ENCODE data around the gene OLFM2. TPM values are rescaled to one million over a fixed set of nuclear protein-coding genes. Genes with fewer than 3 reads are reported as not detected.
A peak's percentile ranks its signal among the peaks of the same experiment; 100 is the strongest.

The OLFM2 gene
- total RNA-seq, 1 donor = 0.43 TPM

GRCh38 chr19:9836021-9836420 lies 100.3 kb downstream of the OLFM2 start:
- DNase-seq (ENCODE audit: low read depth) = peak; percentile 24
- no peak for TF ChIP-seq CTCF (IDR thresholded peaks at IDR 0.05; ENCODE audit: insufficient read depth, low read depth, low read length)
- peak overlapping the region; percentile 83 for H3K4me3 ChIP-seq (ENCODE audit: low read depth, low read length)

GRCh38 chr19:9835507-9835949 lies 100.8 kb downstream of the OLFM2 start:
- peak overlapping the region; percentile 83 for H3K4me3 ChIP-seq (ENCODE audit: low read depth, low read length)
- TF ChIP-seq CTCF (IDR thresholded peaks at IDR 0.05; ENCODE audit: insufficient read depth, low read depth, low read length) = no peak
- DNase-seq (ENCODE audit: low read depth) = no peak

GRCh38 chr19:9834726-9835506 lies 101.4 kb downstream of the OLFM2 start, which contains the start of gene PIN1:
Gene PIN1, plus strand, starts transcription at chr19:9835318. Its CDS starts 27 bp downstream, at chr19:9835345.
- peak; percentile 54 for TF ChIP-seq CTCF (IDR thresholded peaks at IDR 0.05; ENCODE audit: insufficient read depth, low read depth, low read length)
- DNase-seq (ENCODE audit: low read depth) = peak; percentile 98

GRCh38 chr19:9834307-9834725 lies 102.0 kb downstream of the OLFM2 start:
- DNase-seq (ENCODE audit: low read depth) = no peak
- TF ChIP-seq CTCF (IDR thresholded peaks at IDR 0.05; ENCODE audit: insufficient read depth, low read depth, low read length) = no peak
- peak overlapping the region; percentile 81 for H3K4me3 ChIP-seq (ENCODE audit: low read depth, low read length)

More at GRCh38 chr19:9834726-9835506, 101.4 kb downstream of the OLFM2 start, which contains the start of gene PIN1:
- peak within 1 kb of the TSS; percentile 83 for H3K4me3 ChIP-seq (ENCODE audit: low read depth, low read length)

DNA sequence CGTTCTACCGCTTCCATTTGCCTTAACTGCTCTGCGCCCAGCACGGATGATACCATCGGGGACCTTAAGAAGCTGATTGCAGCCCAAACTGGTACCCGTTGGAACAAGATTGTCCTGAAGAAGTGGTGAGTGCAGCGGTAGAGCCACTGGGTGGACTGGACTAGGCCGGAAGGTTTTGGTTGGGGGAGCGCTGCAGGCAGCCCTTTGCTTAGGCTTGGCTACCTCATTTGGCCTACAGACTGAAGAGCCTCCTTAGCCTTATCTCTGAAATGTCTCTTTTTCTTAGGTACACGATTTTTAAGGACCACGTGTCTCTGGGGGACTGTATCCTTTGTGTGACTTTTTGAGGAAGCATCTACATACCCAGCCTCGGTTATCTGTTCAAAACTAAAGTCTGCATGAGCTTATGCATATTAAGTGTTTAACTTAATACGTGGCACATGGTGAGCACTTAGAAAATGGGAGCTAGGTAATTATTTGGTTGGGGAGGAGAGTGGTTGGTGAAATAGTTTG lies 107.7 kb downstream of the OLFM2 start:
- DNase-seq (ENCODE audit: low read depth) = no peak
- peak overlapping the region; percentile 79 for H3K4me3 ChIP-seq (ENCODE audit: low read depth, low read length)
- TF ChIP-seq CTCF (IDR thresholded peaks at IDR 0.05; ENCODE audit: insufficient read depth, low read depth, low read length) = no peak

- TF ChIP-seq CTCF (IDR thresholded peaks at IDR 0.05; ENCODE audit: insufficient read depth, low read depth, low read length) = no peak
- peak within 1 kb of the TSS; percentile 79 for H3K4me3 ChIP-seq (ENCODE audit: low read depth, low read length)
- DNase-seq (ENCODE audit: low read depth) = peak; percentile 83
Observed at GRCh38 chr19:9827289-9828238, 108.8 kb downstream of the OLFM2 start, which contains the start of gene UBL5. Gene UBL5, plus strand, starts transcription at chr19:9827918. Its CDS starts 420 bp downstream, at chr19:9828338.

Measured in fibroblast of villous mesenchyme (primary cell).